A549 (cell line): ENCODE data around the gene AMN1. TPM values are rescaled to one million over a fixed set of nuclear protein-coding genes. Genes with fewer than 3 reads are reported as not detected.
A peak's percentile ranks its signal among the peaks of the same experiment; 100 is the strongest.
"Not testable (repeated sequence)": the region's sequence is repeated elsewhere in the genome, so short reads cannot be mapped to it uniquely, and the experiment has no call there.

ENCODE experiments used
- ATAC-seq, 2 experiments: fragments of 200-7000 bp in 1 of 2; fragments of >200 bp in 1 of 2; cut with Nextera tagmentation in 1 of 2; cut with Tn5 transposase in 1 of 2; 3 replicates each; pipeline versions ENCODE4 v1.8.0 to v1.9.1; 2018 to 2020; ENCODE audit warnings: mild to moderate bottlenecking in 1 of 2, moderate library complexity in 1 of 2
- CTCF ChIA-PET: fragments of 300-600 bp; sonication (Branson Sonifier 250); formaldehyde crosslinking; extraction: SDS; loops from one replicate; lab custom pipeline; 2021; ENCODE audit warnings: antibody characterized with exemption, inconsistent platforms; lab: Yijun Ruan, JAX
- POLR2A ChIA-PET: fragments of 350-600 bp; formaldehyde crosslinking; extraction: SDS; loops from one replicate; lab custom pipeline; 2021; ENCODE audit warnings: antibody characterized with exemption, inconsistent platforms; lab: Yijun Ruan, JAX
- DNase-seq, 2 experiments: peaks; one replicate each; pipeline versions ENCODE4 v3.0.0 to v3.0.0-alpha.2; 2011 to 2016; ENCODE audit warnings: low read depth in 1 of 2, low spot score in 1 of 2
- FAIRE-seq: peaks from 2 replicates; lab custom pipeline; 2011; peaks lifted over from hg19 to GRCh38; lab: Jason Lieb, UNC
- H3K27ac ChIP-seq, 2 experiments: fragments of >200 bp; sonication (Bioruptor Twin); formaldehyde crosslinking; 3 replicates each; pipeline ENCODE4 v1.5.1; 2016 to 2017
- H3K4me1 ChIP-seq: fragments of >200 bp; sonication (Bioruptor Twin); formaldehyde crosslinking; 3 replicates; pipeline ENCODE4 v1.6.1; 2016
- H3K4me2 ChIP-seq: fragments of >200 bp; sonication (Bioruptor Twin); formaldehyde crosslinking; 3 replicates; pipeline ENCODE4 v1.6.1; 2016
- H3K4me3 ChIP-seq: fragments of >200 bp; sonication (Bioruptor Twin); formaldehyde crosslinking; 3 replicates; pipeline ENCODE4 v1.5.1; 2016
- H3K9me3 ChIP-seq: fragments of >200 bp; sonication (Bioruptor Twin); formaldehyde crosslinking; 3 replicates; pipeline ENCODE4 v1.6.1; 2016
- CBX2 ChIP-seq: fragments of 200-600 bp; sonication (generic); IDR thresholded peaks from 2 replicates; pipeline ENCODE4 v1.6.1; 2016; ENCODE audit warnings: low read depth, mild to moderate bottlenecking, borderline replicate concordance
- CBX8 ChIP-seq: fragments of 200-600 bp; sonication (generic); IDR thresholded peaks from 2 replicates; pipeline ENCODE4 v1.6.1; 2016
- CHD4 ChIP-seq: fragments of 200-600 bp; sonication (generic); IDR thresholded peaks from 2 replicates; pipeline ENCODE4 v1.6.1; 2016; ENCODE audit warnings: antibody characterized with exemption, mild to moderate bottlenecking, borderline replicate concordance
- EHMT2 ChIP-seq: fragments of 200-600 bp; sonication (generic); IDR thresholded peaks from 2 replicates; pipeline ENCODE4 v1.6.1; 2016; ENCODE audit warnings: antibody characterized with exemption, low read depth, mild to moderate bottlenecking, moderate library complexity
- GATA3 ChIP-seq: IDR thresholded peaks from 2 replicates; pipeline ENCODE4 v1.6.1; 2012; ENCODE audit warnings: borderline replicate concordance
- HDAC2 ChIP-seq: fragments of 200-600 bp; sonication (generic); IDR thresholded peaks from 2 replicates; pipeline ENCODE4 v1.6.1; 2016
- HEYL ChIP-seq: fragments of 250-450 bp; sonication (Bioruptor Pico); IDR thresholded peaks from 2 replicates; pipeline ENCODE4 v1.8.0; 2021; ENCODE audit warnings: mild to moderate bottlenecking, moderate library complexity
- HOXB5 ChIP-seq: fragments of 250-450 bp; sonication (Bioruptor Pico); IDR thresholded peaks from 2 replicates; pipeline ENCODE4 v1.5.0; 2020; ENCODE audit warnings: mild to moderate bottlenecking, moderate library complexity
- JUN ChIP-seq, 2 experiments: fragments of >200 bp; sonication (Bioruptor Twin); formaldehyde crosslinking; IDR thresholded peaks; 2 replicates in 1 of 2; 3 replicates in 1 of 2; pipeline ENCODE4 v1.6.1; 2016 to 2017
- JUNB ChIP-seq: fragments of >200 bp; sonication (Bioruptor Twin); formaldehyde crosslinking; IDR thresholded peaks from 2 replicates; pipeline ENCODE4 v1.6.1; 2016
- KDM5A ChIP-seq: fragments of 200-600 bp; sonication (generic); IDR thresholded peaks from 2 replicates; pipeline ENCODE4 v1.6.1; 2016; ENCODE audit warnings: antibody characterized with exemption, mild to moderate bottlenecking
- MAZ ChIP-seq: fragments of 150-350 bp; IDR thresholded peaks from 2 replicates; pipeline ENCODE4 v1.6.1; 2014; ENCODE audit warnings: antibody characterized with exemption, low read depth, low read length, borderline replicate concordance
- MYC ChIP-seq: IDR thresholded peaks from 2 replicates; pipeline ENCODE4 v1.6.1; 2012; ENCODE audit warnings: mild to moderate bottlenecking, inconsistent platforms, low read length, improper control_type of control experiment, borderline replicate concordance
- NPAS2 ChIP-seq: fragments of 250-450 bp; sonication (Bioruptor Pico); IDR thresholded peaks from 2 replicates; pipeline ENCODE4 v1.8.0; 2022; ENCODE audit warnings: mild to moderate bottlenecking, moderate library complexity, borderline replicate concordance
- NR3C1 ChIP-seq: fragments of >200 bp; sonication (Bioruptor Twin); formaldehyde crosslinking; IDR thresholded peaks from 3 replicates; pipeline ENCODE4 v1.6.1; 2017
- PHF8 ChIP-seq: fragments of 200-600 bp; sonication (generic); IDR thresholded peaks from 2 replicates; pipeline ENCODE4 v1.6.1; 2016; ENCODE audit warnings: low read depth, mild to moderate bottlenecking, antibody characterized with exemption, moderate library complexity, borderline replicate concordance
- RAD21 ChIP-seq, 2 experiments: fragments of >200 bp in 1 of 2; sonication (Bioruptor Twin) in 1 of 2; formaldehyde crosslinking in 1 of 2; IDR thresholded peaks in 1 of 2; conservative IDR thresholded peaks in 1 of 2; 2 replicates in 1 of 2; 3 replicates in 1 of 2; pipeline ENCODE4 v1.6.1; 2012 to 2018; ENCODE audit warnings: inconsistent platforms in 1 of 2
- RCOR1 ChIP-seq: fragments of 150-350 bp; IDR thresholded peaks from 2 replicates; pipeline ENCODE4 v1.6.1; 2014; ENCODE audit warnings: antibody characterized with exemption, low read length, low read depth
- RNF2 ChIP-seq: fragments of 200-600 bp; sonication (generic); IDR thresholded peaks from 2 replicates; pipeline ENCODE4 v1.6.1; 2016; ENCODE audit warnings: low read depth, mild to moderate bottlenecking, antibody characterized with exemption, moderate library complexity, borderline replicate concordance
- SMC3 ChIP-seq: fragments of >200 bp; sonication (Bioruptor Twin); formaldehyde crosslinking; IDR thresholded peaks from 3 replicates; pipeline ENCODE4 v1.6.1; 2018; ENCODE audit warnings: inconsistent platforms
- SREBF2 ChIP-seq: fragments of 450-650 bp; IDR thresholded peaks from 2 replicates; pipeline ENCODE4 v1.6.1; 2014; ENCODE audit warnings: mild to moderate bottlenecking, moderate library complexity
- TFCP2L1 ChIP-seq: fragments of 250-450 bp; sonication (Bioruptor Pico); IDR thresholded peaks from 2 replicates; pipeline ENCODE4 v1.5.0; 2021; ENCODE audit warnings: mild to moderate bottlenecking
- ZFP36 ChIP-seq: fragments of 450-650 bp; IDR thresholded peaks from 2 replicates; pipeline ENCODE4 v1.6.1; 2014; ENCODE audit warnings: borderline replicate concordance; ENCODE audit not compliant: partially characterized antibody
- ZSCAN20 ChIP-seq: fragments of 250-450 bp; sonication (Bioruptor Pico); IDR thresholded peaks from 2 replicates; pipeline ENCODE4 v1.8.0; 2022; ENCODE audit warnings: mild to moderate bottlenecking, moderate library complexity
- WGBS: methylation state at CpG from one replicate; pipeline ENCODE4 v1.1.6; 2017; ENCODE audit errors: missing lambda C conversion rate; 5-methylcytosine and 5-hydroxymethylcytosine counted together
- polyA plus RNA-seq, 4 experiments: library from polyadenylated mRNA; depleted of rRNA in 3 of 4; stranded (reverse); fragments of >200 nt; fragmentation: RNase III in 1 of 4; extraction: RNeasy Plus Mini Kit Qiagen cat#74134 plus additional on column Dnase treatment in 1 of 4; gene quantifications; 2 replicates in 3 of 4; 3 replicates in 1 of 4; pipeline ENCODE4 v1.2.3, GENCODE V29; 2011 to 2017
- TF ChIP-seq, protein P1 (sequence below): fragments of >200 bp; sonication (Bioruptor Twin); formaldehyde crosslinking; IDR thresholded peaks from 2 replicates; pipeline ENCODE4 v1.6.1; 2016
- TF ChIP-seq, protein P2 (sequence below): IDR thresholded peaks from 2 replicates; pipeline ENCODE4 v1.6.1; 2012
- TF ChIP-seq, protein P3 (sequence below): fragments of 450-650 bp; IDR thresholded peaks from 2 replicates; pipeline ENCODE4 v1.6.1; 2014; ENCODE audit warnings: antibody characterized with exemption
- TF ChIP-seq, protein P4 (sequence below): IDR thresholded peaks from 2 replicates; pipeline ENCODE4 v1.6.1; 2012; ENCODE audit warnings: low read depth, borderline replicate concordance

AMN1 gene
- polyA plus RNA-seq, 2 of the 4 experiments (the other 2 are of a cell fraction) = 18.5 to 53.3 TPM

DNA sequence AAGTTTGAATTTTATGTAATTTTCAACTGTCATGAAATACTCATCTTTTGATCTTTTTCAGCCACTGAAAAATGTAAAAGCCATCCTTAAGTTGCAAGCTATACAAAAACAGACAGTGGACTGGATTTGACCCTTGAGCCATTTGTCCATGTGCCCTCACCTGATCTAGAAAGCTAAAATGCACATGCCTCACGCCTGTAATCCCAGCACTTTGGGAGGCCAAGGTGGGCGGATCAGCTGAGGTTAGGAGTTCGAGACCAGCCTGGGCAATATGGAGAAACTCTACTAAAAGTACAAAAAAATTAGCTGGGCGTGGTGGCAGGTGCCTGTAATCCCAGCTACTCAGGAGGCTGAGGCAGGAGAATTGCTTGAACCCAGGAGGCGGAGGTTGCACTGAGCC lies 2.4 kb upstream of the AMN1 start:
- not testable (repeated sequence) for H3K4me3 ChIP-seq, ATAC-seq, H3K9me3 ChIP-seq, DNase-seq, FAIRE-seq, H3K4me2 ChIP-seq
- WGBS = 94% methylated on average over 5 of the region's 5 CpGs
- Histone ChIP-seq H3K27ac (peak overlapping the region; percentile 78 to 93; a peak in 5 of 6 replicates), H3K4me1 (peaks cover 26% of the 10 kb centered on the region)
- CTCF ChIA-PET = interaction anchor here (0.6 kb wide), 1 partner anchor 80 kb away, joined by 3 read pairs; no protein-coding TSS in a partner anchor
- POLR2A ChIA-PET = interaction anchor here (4.0 kb wide), 1 partner anchor 18 kb away, joined by 29 read pairs; no protein-coding TSS in a partner anchor
- 0 out of 2 replicates have a peak, but pooled peaks have one; percentile 22 for TF ChIP-seq CHD4

DNA sequence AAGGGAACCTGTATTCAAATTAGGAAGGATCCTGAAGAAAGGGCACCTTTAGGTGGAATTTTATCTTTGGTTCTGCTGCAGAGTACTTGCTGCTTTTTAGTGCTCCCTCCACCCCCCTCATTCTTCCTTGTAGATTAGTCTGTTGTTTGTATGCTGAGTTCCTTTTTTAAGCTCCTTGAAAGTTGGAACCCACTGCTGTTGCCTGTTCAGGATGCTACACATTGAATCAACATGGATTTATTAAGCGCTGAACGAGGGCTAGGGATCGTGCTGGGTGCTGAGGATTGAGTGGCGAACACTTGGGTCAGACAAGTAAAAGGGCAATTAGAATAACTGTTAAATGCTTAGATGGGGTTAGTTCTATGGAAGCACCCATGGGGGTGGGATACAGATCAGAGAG lies 884 bp upstream of the AMN1 start:
- FAIRE-seq (no peak), DNase-seq (no peak), ATAC-seq (no peak)
- Histone ChIP-seq H3K4me2 (peak overlapping the region; percentile 80), H3K4me1 (peaks cover 26% of the 10 kb centered on the region), H3K27ac (peak overlapping the region; percentile 87 to 94), H3K4me3 (peak overlapping the region; percentile 67), H3K9me3 (peaks cover 6% of the 10 kb centered on the region; the same call in 2 of the 3 replicates)
- no peak for TF ChIP-seq CBX8
- TF ChIP-seq, protein P1, sequence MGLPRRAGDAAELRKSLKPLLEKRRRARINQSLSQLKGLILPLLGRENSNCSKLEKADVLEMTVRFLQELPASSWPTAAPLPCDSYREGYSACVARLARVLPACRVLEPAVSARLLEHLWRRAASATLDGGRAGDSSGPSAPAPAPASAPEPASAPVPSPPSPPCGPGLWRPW = no peak
- no peak for TF ChIP-seq JUNB
- TF ChIP-seq CHD4 = no peak
- TF ChIP-seq MAZ = no peak
- TF ChIP-seq, protein P2, sequence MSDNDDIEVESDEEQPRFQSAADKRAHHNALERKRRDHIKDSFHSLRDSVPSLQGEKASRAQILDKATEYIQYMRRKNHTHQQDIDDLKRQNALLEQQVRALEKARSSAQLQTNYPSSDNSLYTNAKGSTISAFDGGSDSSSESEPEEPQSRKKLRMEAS = no peak
- TF ChIP-seq HOXB5 (CRISPR knock-in tag) = no peak
- TF ChIP-seq RCOR1 = no peak
- TF ChIP-seq ZFP36 = no peak
- no peak for TF ChIP-seq RNF2
- TF ChIP-seq CBX2 = no peak
- TF ChIP-seq NR3C1 = no peak
- no peak for TF ChIP-seq KDM5A
- TF ChIP-seq SMC3 = no peak
- no peak for TF ChIP-seq HEYL (CRISPR knock-in tag)
- TF ChIP-seq SREBF2 = no peak
- TF ChIP-seq JUN (IDR thresholded peaks at IDR 0.05) = no peak
- no peak for TF ChIP-seq GATA3
- no peak for TF ChIP-seq RAD21 (conservative IDR thresholded peaks at IDR 0.05 in 1 of 2, IDR thresholded peaks at IDR 0.05 in 1 of 2)
- no peak for TF ChIP-seq HDAC2
- ChIA-PET POLR2A (interaction anchor here (0.9 to 1.9 kb wide), 5 partner anchors 17 to 230 kb away, joined by 3 to 20 read pairs (median 11); partner anchors contain the start of genes ETFBKMT and RESF1), CTCF (interaction anchor here (1.0 to 1.7 kb wide), 3 partner anchors 15 to 329 kb away, joined by 3 to 6 read pairs (median 3); no protein-coding TSS in a partner anchor)
- WGBS = 93% methylated on average over 4 of the region's 4 CpGs

DNA sequence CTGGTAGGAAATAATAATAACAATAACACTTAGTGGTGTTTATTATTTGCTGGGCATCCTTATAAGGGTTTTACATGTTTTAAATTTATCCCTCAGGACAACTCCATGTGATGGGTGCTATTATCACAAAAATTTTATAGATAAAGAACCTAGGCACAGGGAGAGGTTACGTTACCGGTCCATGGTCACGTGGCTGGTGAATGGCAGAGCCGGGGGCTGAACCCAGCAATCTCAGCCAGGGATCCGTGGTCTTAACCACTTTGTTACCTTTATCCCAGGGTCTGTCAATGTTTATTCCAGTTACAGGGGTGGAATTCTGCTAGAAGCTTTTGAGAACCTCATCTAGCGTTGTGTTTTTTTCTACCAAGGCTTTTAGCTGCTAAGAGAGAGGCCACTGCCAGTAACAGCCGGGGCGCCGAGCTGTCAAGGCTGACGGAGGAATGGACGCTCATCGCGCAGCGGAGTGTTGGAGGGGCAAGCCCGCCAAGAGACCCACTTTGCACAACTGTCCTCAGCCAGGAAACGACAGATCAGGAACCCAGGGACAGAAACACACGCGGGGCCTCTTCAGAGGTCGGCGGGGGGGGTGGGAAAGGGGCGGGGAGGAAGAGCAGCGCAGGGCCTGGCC lies 418 bp downstream of the AMN1 start:
- H3K4me3 ChIP-seq = peak overlapping the region; percentile 67
- CTCF ChIA-PET = interaction anchor here (1.0 to 1.1 kb wide), 3 partner anchors 10 to 75 kb away, joined by 3 read pairs; no protein-coding TSS in a partner anchor
- FAIRE-seq = no peak
- H3K4me1 ChIP-seq = peaks cover 17% of the 10 kb centered on the region
- peak overlapping the region; percentile 87 to 94 for H3K27ac ChIP-seq
- peak; percentile 52 to 77 for DNase-seq
- peaks cover 6% of the 10 kb centered on the region; the same call in 2 of the 3 replicates for H3K9me3 ChIP-seq
- POLR2A ChIA-PET = interaction anchor here (0.7 to 1.9 kb wide), 6 partner anchors 18 to 231 kb away, joined by 3 to 20 read pairs (median 11); partner anchors contain the start of genes ETFBKMT and RESF1
- TF ChIP-seq HOXB5 (CRISPR knock-in tag) = 0 out of 2 replicates have a peak, but pooled peaks have one; percentile 44
- TF ChIP-seq MYC = 0 out of 2 replicates have a peak, but pooled peaks have one; percentile 36
- TF ChIP-seq TFCP2L1 (CRISPR knock-in tag) = peak; percentile 77; the same call in 1 of the 2 replicates
- TF ChIP-seq, protein P3, sequence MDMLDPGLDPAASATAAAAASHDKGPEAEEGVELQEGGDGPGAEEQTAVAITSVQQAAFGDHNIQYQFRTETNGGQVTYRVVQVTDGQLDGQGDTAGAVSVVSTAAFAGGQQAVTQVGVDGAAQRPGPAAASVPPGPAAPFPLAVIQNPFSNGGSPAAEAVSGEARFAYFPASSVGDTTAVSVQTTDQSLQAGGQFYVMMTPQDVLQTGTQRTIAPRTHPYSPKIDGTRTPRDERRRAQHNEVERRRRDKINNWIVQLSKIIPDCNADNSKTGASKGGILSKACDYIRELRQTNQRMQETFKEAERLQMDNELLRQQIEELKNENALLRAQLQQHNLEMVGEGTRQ = peak; percentile 87
- TF ChIP-seq, protein P4, sequence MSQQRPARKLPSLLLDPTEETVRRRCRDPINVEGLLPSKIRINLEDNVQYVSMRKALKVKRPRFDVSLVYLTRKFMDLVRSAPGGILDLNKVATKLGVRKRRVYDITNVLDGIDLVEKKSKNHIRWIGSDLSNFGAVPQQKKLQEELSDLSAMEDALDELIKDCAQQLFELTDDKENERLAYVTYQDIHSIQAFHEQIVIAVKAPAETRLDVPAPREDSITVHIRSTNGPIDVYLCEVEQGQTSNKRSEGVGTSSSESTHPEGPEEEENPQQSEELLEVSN = no peak
- TF ChIP-seq EHMT2 = no peak
- TF ChIP-seq PHF8 = peak; percentile 27; the same call in 1 of the 2 replicates
- 0 out of 5 replicates have a peak, but pooled peaks of 1 of the 2 experiments have one; percentile 0 for TF ChIP-seq RAD21 (conservative IDR thresholded peaks at IDR 0.05 in 1 of 2, IDR thresholded peaks at IDR 0.05 in 1 of 2)
- no peak for TF ChIP-seq CHD4
- TF ChIP-seq HEYL (CRISPR knock-in tag) = no peak
- 0 out of 2 replicates have a peak, but pooled peaks have one; percentile 13 for TF ChIP-seq ZSCAN20 (CRISPR knock-in tag)
- TF ChIP-seq NPAS2 = peak; percentile 56; the same call in 1 of the 2 replicates
- peak overlapping the region; percentile 62 for H3K4me2 ChIP-seq
- ATAC-seq = peak; percentile 61 to 66
- WGBS = under 1% methylated on average over 15 of the region's 22 CpGs
